Measurements from ENCODE around the gene IPPK. TPM values are rescaled to one million over a fixed set of nuclear protein-coding genes. Genes with fewer than 3 reads are reported as not detected.

IPPK gene
- total RNA-seq, 1 donor from 2014 or later: 8.1 TPM

DNA sequence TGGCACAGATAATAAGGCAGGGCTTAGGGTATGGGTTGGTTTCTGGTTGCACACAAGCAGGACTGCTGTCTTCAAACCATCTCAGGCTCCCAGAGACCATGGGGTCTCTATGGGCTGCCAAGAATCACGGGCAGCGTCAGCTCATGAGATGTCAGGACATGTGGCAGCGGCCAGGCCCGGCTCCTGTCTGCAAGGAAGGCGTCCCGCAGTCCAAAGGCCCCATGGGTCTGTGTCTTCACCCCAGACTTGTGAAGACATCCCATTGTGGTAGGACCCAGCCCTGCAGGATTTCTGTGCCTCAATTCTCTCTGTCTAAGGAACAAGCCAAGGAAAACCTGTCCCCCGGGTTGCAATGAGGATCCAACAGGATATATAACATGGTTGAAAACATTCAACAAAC, 32.6 kb downstream of the IPPK start:
- TF ChIP-seq, protein P1, sequence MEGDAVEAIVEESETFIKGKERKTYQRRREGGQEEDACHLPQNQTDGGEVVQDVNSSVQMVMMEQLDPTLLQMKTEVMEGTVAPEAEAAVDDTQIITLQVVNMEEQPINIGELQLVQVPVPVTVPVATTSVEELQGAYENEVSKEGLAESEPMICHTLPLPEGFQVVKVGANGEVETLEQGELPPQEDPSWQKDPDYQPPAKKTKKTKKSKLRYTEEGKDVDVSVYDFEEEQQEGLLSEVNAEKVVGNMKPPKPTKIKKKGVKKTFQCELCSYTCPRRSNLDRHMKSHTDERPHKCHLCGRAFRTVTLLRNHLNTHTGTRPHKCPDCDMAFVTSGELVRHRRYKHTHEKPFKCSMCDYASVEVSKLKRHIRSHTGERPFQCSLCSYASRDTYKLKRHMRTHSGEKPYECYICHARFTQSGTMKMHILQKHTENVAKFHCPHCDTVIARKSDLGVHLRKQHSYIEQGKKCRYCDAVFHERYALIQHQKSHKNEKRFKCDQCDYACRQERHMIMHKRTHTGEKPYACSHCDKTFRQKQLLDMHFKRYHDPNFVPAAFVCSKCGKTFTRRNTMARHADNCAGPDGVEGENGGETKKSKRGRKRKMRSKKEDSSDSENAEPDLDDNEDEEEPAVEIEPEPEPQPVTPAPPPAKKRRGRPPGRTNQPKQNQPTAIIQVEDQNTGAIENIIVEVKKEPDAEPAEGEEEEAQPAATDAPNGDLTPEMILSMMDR (conservative IDR thresholded peaks at IDR 0.05): no peak
- H3K4me1 Mint-ChIP-seq (ENCODE audit: unreplicated experiment): peaks cover 7% of the 10 kb centered on the region
- DNase-seq (ENCODE audit: extremely low spot score, unreplicated experiment): peak; percentile 58
- no peaks in the 10 kb centered on the region for H3K9me3 Mint-ChIP-seq
- no peak overlapping the region for H3K27ac Mint-ChIP-seq
- no peaks in the 10 kb centered on the region for H3K27me3 Mint-ChIP-seq
- H3K36me3 Mint-ChIP-seq: peaks cover 10% of the 10 kb centered on the region
- no peak overlapping the region for H3K4me3 Mint-ChIP-seq

DNA sequence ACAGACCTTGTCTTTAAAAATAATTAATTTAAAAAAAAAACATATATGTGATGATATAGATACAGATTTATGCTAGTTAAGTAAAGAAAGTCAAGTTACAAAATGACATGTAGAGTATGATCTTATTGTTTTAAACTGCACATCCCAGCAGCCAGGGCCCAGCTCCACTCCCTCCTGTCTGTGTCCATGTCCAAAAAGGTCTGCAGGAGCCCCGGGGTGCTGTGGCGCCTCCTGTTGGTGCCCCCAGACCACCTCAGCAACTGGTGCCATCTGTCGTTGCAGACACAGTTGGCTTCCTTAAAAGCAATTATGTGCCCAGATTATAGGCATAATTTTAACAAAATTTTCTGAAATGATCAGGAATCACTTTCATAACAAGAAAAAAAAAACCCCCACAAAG, 33.3 kb downstream of the IPPK start:
- Mint-ChIP-seq H3K4me3 (no peak overlapping the region), H3K27me3 (no peaks in the 10 kb centered on the region), H3K27ac (no peak overlapping the region), H3K36me3 (peaks cover 8% of the 10 kb centered on the region), H3K4me1 (ENCODE audit: unreplicated experiment) (peaks cover 6% of the 10 kb centered on the region), H3K9me3 (no peaks in the 10 kb centered on the region)
- DNase-seq (ENCODE audit: extremely low spot score, unreplicated experiment): peak; percentile 50
- TF ChIP-seq, protein P1 (conservative IDR thresholded peaks at IDR 0.05): no peak

DNA sequence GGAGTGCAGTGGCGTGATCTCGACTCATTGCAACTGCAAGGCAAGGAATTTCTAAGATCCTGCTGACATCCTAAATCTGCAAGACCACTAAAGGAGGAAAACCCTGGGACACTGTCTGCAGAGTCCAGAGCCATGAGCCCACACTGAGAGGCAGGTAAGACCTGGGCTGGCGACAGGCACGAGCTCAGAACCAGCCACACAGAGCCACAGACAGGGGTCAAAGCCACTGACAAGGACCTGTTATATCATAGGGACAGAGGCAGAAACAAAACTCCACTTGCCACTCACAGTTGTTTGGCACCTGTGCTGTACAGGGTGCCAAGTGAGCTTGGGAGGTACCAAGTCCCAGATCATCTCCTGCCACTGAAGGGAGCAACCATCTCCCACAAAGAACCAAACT, 34.2 kb downstream of the IPPK start:
- H3K4me1 Mint-ChIP-seq (ENCODE audit: unreplicated experiment): peaks cover 3% of the 10 kb centered on the region
- H3K27ac Mint-ChIP-seq: no peak overlapping the region
- H3K27me3 Mint-ChIP-seq: no peaks in the 10 kb centered on the region
- H3K4me3 Mint-ChIP-seq: no peak overlapping the region
- no peaks in the 10 kb centered on the region for H3K9me3 Mint-ChIP-seq
- TF ChIP-seq, protein P1 (conservative IDR thresholded peaks at IDR 0.05): no peak
- DNase-seq (ENCODE audit: extremely low spot score, unreplicated experiment): peak; percentile 47
- peaks cover 6% of the 10 kb centered on the region for H3K36me3 Mint-ChIP-seq

DNA sequence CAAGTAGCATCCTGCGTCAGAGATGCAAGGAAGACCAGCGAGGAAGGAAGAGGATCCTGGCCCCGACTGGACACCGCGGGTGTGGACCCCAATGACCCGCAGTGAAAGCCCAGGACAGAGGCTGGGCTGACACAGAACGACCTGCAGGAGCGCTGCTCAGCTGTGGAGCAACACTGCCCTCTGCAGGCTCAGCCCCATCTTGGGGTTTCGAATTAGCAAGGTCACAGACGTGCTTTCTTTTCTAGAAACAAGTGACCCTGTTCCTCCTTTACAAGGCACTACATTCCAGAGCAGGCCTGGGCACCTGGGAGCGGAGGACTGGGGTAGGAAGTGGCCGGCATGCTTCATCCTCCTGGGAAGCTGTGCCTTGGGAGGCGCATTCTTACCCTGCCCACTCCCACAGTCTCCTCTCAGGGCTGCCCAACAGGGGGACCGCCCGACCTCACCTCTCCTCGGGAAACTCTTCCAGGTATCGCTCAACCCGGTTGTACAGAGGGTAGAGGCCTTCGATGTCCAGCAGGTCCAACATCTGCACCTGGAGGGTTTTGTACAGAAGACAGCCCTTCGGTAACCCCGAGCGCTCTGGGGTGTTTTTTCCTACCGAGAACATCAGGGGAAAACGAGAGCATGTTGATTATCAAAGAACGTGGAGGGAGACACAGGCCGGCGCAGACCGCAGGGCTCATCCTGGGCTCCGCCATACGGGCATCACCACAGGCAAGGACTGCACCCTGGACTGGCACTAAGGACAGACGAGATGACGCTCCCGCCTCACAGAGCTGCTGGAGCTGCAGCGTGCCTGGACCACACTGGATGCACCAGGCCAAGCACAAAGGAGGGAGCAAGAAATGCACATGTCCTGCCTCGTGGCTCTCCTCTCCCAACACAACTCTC, 35.0 kb downstream of the IPPK start:
- H3K27ac Mint-ChIP-seq: peak overlapping the region; percentile 75
- TF ChIP-seq, protein P1 (conservative IDR thresholded peaks at IDR 0.05): peak; percentile 96
- H3K4me3 Mint-ChIP-seq: no peak overlapping the region
- H3K9me3 Mint-ChIP-seq: no peaks in the 10 kb centered on the region
- peaks cover 12% of the 10 kb centered on the region for H3K36me3 Mint-ChIP-seq
- H3K27me3 Mint-ChIP-seq: no peaks in the 10 kb centered on the region
- peak; percentile 85 for DNase-seq (ENCODE audit: extremely low spot score, unreplicated experiment)
- peaks cover 3% of the 10 kb centered on the region for H3K4me1 Mint-ChIP-seq (ENCODE audit: unreplicated experiment)

DNA sequence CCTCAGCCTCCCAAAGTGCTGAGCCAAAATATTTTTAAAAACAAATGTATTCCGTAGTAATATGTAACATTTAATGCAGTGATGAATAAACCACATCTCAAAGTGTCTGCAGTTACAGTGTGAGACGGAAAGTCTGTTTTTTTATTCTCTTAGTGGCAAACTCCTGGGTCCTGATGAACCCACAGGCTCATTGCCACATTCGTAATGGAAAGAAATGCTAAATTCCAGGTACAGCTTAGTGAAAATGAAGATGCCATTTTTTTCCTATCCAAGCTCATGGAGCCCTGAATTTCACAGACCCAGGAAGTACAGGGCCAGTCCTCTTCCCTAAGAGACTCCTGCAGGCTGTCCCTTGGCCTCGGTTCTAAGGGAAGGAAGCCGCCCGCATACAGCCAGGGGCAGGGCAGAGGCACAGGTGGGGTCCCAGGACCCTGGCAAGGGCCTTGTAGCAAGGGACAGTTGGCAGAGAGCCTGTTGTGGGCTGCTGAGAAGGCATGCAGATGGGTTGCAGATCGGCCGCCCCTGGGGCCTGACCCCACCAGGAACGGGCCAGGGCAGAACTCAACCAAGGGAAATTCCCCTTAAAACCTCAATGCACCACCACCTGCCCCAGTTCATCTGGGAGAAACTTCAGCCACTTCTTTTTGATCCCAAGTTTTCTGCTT, 36.2 kb downstream of the IPPK start:
- Mint-ChIP-seq H3K9me3 (no peaks in the 10 kb centered on the region), H3K36me3 (peaks cover 21% of the 10 kb centered on the region), H3K27me3 (no peaks in the 10 kb centered on the region), H3K4me1 (ENCODE audit: unreplicated experiment) (peaks cover 3% of the 10 kb centered on the region), H3K27ac (no peak overlapping the region), H3K4me3 (no peak overlapping the region)
- peak; percentile 58 for DNase-seq (ENCODE audit: extremely low spot score, unreplicated experiment)
- TF ChIP-seq, protein P1 (conservative IDR thresholded peaks at IDR 0.05): no peak

All from type B pancreatic cell (in vitro differentiated cells).